Neuronal stem cell (in vitro differentiated cells): ENCODE results near the gene HSPG2.

Experiments
- DNase-seq: peaks from one replicate; pipeline ENCODE4 v3.0.0-alpha.2; 2013; ENCODE audit warnings: low spot score
- H2AFZ ChIP-seq: one replicate; pipeline ENCODE4 v1.6.1; 2013; ENCODE audit warnings: mild to moderate bottlenecking, low read length, inconsistent platforms
- H2AK5ac ChIP-seq: 2 replicates; pipeline ENCODE4 v1.6.1; 2013; ENCODE audit warnings: low read depth, mild to moderate bottlenecking, inconsistent platforms, low read length, moderate library complexity, mixed read lengths
- H2BK120ac ChIP-seq: 2 replicates; pipeline ENCODE4 v1.6.1; 2013; ENCODE audit warnings: low read depth, mild to moderate bottlenecking, inconsistent platforms, low read length, moderate library complexity, mixed read lengths
- H2BK12ac ChIP-seq: one replicate; pipeline ENCODE4 v1.6.1; 2013; ENCODE audit warnings: low read length, inconsistent platforms
- H2BK15ac ChIP-seq: 2 replicates; pipeline ENCODE4 v1.6.1; 2013; ENCODE audit warnings: mild to moderate bottlenecking, low read length, inconsistent platforms, mixed read lengths
- H2BK5ac ChIP-seq: one replicate; pipeline ENCODE4 v1.6.1; 2013; ENCODE audit warnings: inconsistent platforms, mild to moderate bottlenecking, low read length, moderate library complexity
- H3K14ac ChIP-seq: one replicate; pipeline ENCODE4 v1.6.1; 2013; ENCODE audit warnings: low read length, inconsistent platforms
- H3K18ac ChIP-seq: 2 replicates; pipeline ENCODE4 v1.6.1; 2013; ENCODE audit warnings: low read length, inconsistent platforms
- H3K23ac ChIP-seq: 2 replicates; pipeline ENCODE4 v1.6.1; 2013; ENCODE audit warnings: low read depth, mild to moderate bottlenecking, mixed read lengths, low read length, inconsistent platforms; ENCODE audit not compliant: poor library complexity
- H3K27ac ChIP-seq: replicated peaks from 3 replicates; pipeline ENCODE4 v1.5.1; 2013; ENCODE audit warnings: low read length, inconsistent platforms
- H3K27me3 ChIP-seq, 3 experiments: 2 replicates each; pipeline ENCODE4 v1.6.1; 2013; ENCODE audit warnings: low read length in 3 of 3, mild to moderate bottlenecking in 2 of 3, inconsistent platforms in 1 of 3, low read depth in 1 of 3, mixed read lengths in 1 of 3, moderate library complexity in 1 of 3; ENCODE audit not compliant: control insufficient read depth in 3 of 3, insufficient read depth in 3 of 3
- H3K36me3 ChIP-seq, 2 donors: replicated peaks in 1 of 2; 2 replicates each; pipeline ENCODE4 v1.6.1; 2013; ENCODE audit warnings: low read length in 2 of 2; ENCODE audit not compliant: control insufficient read depth in 2 of 2, insufficient read depth in 2 of 2
- H3K4ac ChIP-seq: 2 replicates; pipeline ENCODE4 v1.6.1; 2013; ENCODE audit warnings: inconsistent platforms, mild to moderate bottlenecking, low read length, moderate library complexity
- H3K4me1 ChIP-seq, 2 donors: 1 replicate in 1 of 2; 2 replicates in 1 of 2; pipeline ENCODE4 v1.6.1; 2013; ENCODE audit warnings: low read length in 2 of 2, low read depth in 1 of 2; ENCODE audit not compliant: control insufficient read depth in 2 of 2, insufficient read depth in 1 of 2
- H3K4me2 ChIP-seq: one replicate; pipeline ENCODE4 v1.6.1; 2013; ENCODE audit warnings: mild to moderate bottlenecking, low read length, inconsistent platforms; ENCODE audit not compliant: insufficient read depth, poor library complexity, severe bottlenecking
- H3K4me3 ChIP-seq, 2 donors: 2 replicates each; pipeline ENCODE4 v1.5.1; 2013; ENCODE audit warnings: low read length in 2 of 2, mild to moderate bottlenecking in 2 of 2, inconsistent platforms in 1 of 2, moderate library complexity in 1 of 2
- H3K79me1 ChIP-seq: one replicate; pipeline ENCODE4 v1.6.1; 2013; ENCODE audit warnings: low read depth, mild to moderate bottlenecking, inconsistent platforms, low read length, moderate library complexity
- H3K9ac ChIP-seq: one replicate; pipeline ENCODE4 v1.6.1; 2013; ENCODE audit warnings: mild to moderate bottlenecking, low read depth, low read length, inconsistent platforms; ENCODE audit not compliant: poor library complexity
- H3K9me3 ChIP-seq, 2 donors: replicated peaks in 1 of 2; 2 replicates each; pipeline versions ENCODE3 to v1.6.1; 2013; ENCODE audit warnings: low read length in 2 of 2, mild to moderate bottlenecking in 2 of 2, inconsistent platforms in 1 of 2, low read depth in 1 of 2, mixed read lengths in 1 of 2, moderate library complexity in 1 of 2; ENCODE audit not compliant: control insufficient read depth in 2 of 2, insufficient read depth in 1 of 2
- H4K8ac ChIP-seq: one replicate; pipeline ENCODE4 v1.6.1; 2013; ENCODE audit warnings: low read depth, mild to moderate bottlenecking, inconsistent platforms, low read length, moderate library complexity
- H4K91ac ChIP-seq: one replicate; pipeline ENCODE4 v1.6.1; 2013; ENCODE audit warnings: low read length, low read depth, mild to moderate bottlenecking, inconsistent platforms; ENCODE audit not compliant: poor library complexity
- WGBS, 2 donors: extraction: QIAGEN DNeasy Blood & Tissue Kit; methylation state at CpG; one replicate each; pipeline ENCODE4 v1.1.7; 2013; ENCODE audit warnings: missing lambda C conversion rate in 2 of 2, mixed read lengths in 1 of 2; ENCODE audit not compliant: insufficient read length in 2 of 2, insufficient replicate concordance in 1 of 2; ENCODE audit errors: extremely low coverage in 2 of 2; 5-methylcytosine and 5-hydroxymethylcytosine counted together

The HSPG2 gene

GRCh38 chr1:21966247-21967000 lies 29.3 kb upstream of the HSPG2 start:
- H3K4me1 ChIP-seq, result no peaks in the 10 kb centered on the region
- WGBS, 2 donors, result no CpG with 5 or more reads among the region's 15 CpGs
- no peak overlapping the region for H2BK12ac ChIP-seq
- no peaks in the 10 kb centered on the region for H3K79me1 ChIP-seq
- H3K36me3 ChIP-seq, result no peaks in the 10 kb centered on the region
- H3K14ac ChIP-seq, result no peak overlapping the region
- H3K4me3 ChIP-seq, result no peak overlapping the region
- no peak overlapping the region for H2AK5ac ChIP-seq
- no peak overlapping the region for H3K4ac ChIP-seq
- H2BK120ac ChIP-seq, result no peak overlapping the region
- H4K91ac ChIP-seq, result no peak overlapping the region
- H3K23ac ChIP-seq, result no peak overlapping the region
- no peak overlapping the region for H3K18ac ChIP-seq
- H3K27ac ChIP-seq, result no peak overlapping the region
- H2BK5ac ChIP-seq, result no peak overlapping the region
- no peaks in the 10 kb centered on the region for H3K9me3 ChIP-seq
- no peak overlapping the region for H3K9ac ChIP-seq
- no peak overlapping the region for H2BK15ac ChIP-seq
- no peak for DNase-seq
- H4K8ac ChIP-seq, result no peak overlapping the region
- H3K4me2 ChIP-seq, result no peak overlapping the region
- no peaks in the 10 kb centered on the region for H3K27me3 ChIP-seq
- H2AFZ ChIP-seq, result no peak overlapping the region

GRCh38 chr1:21963477-21964217 lies 26.5 kb upstream of the HSPG2 start:
- no peak overlapping the region for H4K91ac ChIP-seq
- H3K4me1 ChIP-seq, result no peaks in the 10 kb centered on the region
- no peak overlapping the region for H2AK5ac ChIP-seq
- peak; percentile 79 for DNase-seq
- no peak overlapping the region for H2BK5ac ChIP-seq
- H3K9ac ChIP-seq, result no peak overlapping the region
- no peak overlapping the region for H4K8ac ChIP-seq
- no CpG with 5 or more reads among the region's 11 CpGs for WGBS, 2 donors
- H3K14ac ChIP-seq, result no peak overlapping the region
- H3K4me2 ChIP-seq, result no peak overlapping the region
- no peak overlapping the region for H2BK120ac ChIP-seq
- H3K27ac ChIP-seq, result no peak overlapping the region
- no peak overlapping the region for H3K23ac ChIP-seq
- no peak overlapping the region for H2BK12ac ChIP-seq
- no peak overlapping the region for H2BK15ac ChIP-seq
- peak overlapping the region; percentile 31 for H2AFZ ChIP-seq
- H3K4me3 ChIP-seq, result no peak overlapping the region
- H3K27me3 ChIP-seq, result no peaks in the 10 kb centered on the region
- no peaks in the 10 kb centered on the region for H3K9me3 ChIP-seq
- H3K18ac ChIP-seq, result no peak overlapping the region
- no peaks in the 10 kb centered on the region for H3K36me3 ChIP-seq
- H3K79me1 ChIP-seq, result no peaks in the 10 kb centered on the region
- H3K4ac ChIP-seq, result no peak overlapping the region

- no peaks in the 10 kb centered on the region for H3K36me3 ChIP-seq
- no peak overlapping the region for H2AK5ac ChIP-seq
- H3K4me2 ChIP-seq, result no peak overlapping the region
- no peak overlapping the region for H4K91ac ChIP-seq
- peaks cover 0 to 3% of the 10 kb centered on the region in 2 donors for H3K4me1 ChIP-seq
- H3K4me3 ChIP-seq, result no peak overlapping the region
- DNase-seq, result no peak
- H2BK5ac ChIP-seq, result peak overlapping the region; percentile 54
- no peak overlapping the region for H3K14ac ChIP-seq
- no peak overlapping the region for H3K27ac ChIP-seq
- peak overlapping the region; percentile 69 for H2BK15ac ChIP-seq
- H3K18ac ChIP-seq, result peak overlapping the region; percentile 41
- no peak overlapping the region for H4K8ac ChIP-seq
- H2BK120ac ChIP-seq, result no peak overlapping the region
- H3K79me1 ChIP-seq, result no peaks in the 10 kb centered on the region
- H3K23ac ChIP-seq, result no peak overlapping the region
- no peaks in the 10 kb centered on the region for H3K27me3 ChIP-seq
- no CpG with 5 or more reads among the region's 2 CpGs for WGBS, 2 donors
- H3K9me3 ChIP-seq, result no peaks in the 10 kb centered on the region
- no peak overlapping the region for H2AFZ ChIP-seq
- no peak overlapping the region for H3K4ac ChIP-seq
- H2BK12ac ChIP-seq, result no peak overlapping the region
- H3K9ac ChIP-seq, result peak overlapping the region; percentile 10
Measured at GRCh38 chr1:21961799-21962198, 24.7 kb upstream of the HSPG2 start.

GRCh38 chr1:21961337-21961736 lies 24.2 kb upstream of the HSPG2 start:
- Histone ChIP-seq H3K4me1 (peaks cover 0 to 6% of the 10 kb centered on the region in 2 donors), H3K4ac (no peak overlapping the region), H2BK15ac (no peak overlapping the region), H4K8ac (no peak overlapping the region), H2BK5ac (no peak overlapping the region), H3K14ac (no peak overlapping the region), H2BK12ac (no peak overlapping the region), H4K91ac (no peak overlapping the region), H3K23ac (no peak overlapping the region), H3K4me2 (no peak overlapping the region), H2AFZ (no peak overlapping the region), H3K27me3 (no peaks in the 10 kb centered on the region), H3K18ac (no peak overlapping the region), H2BK120ac (no peak overlapping the region), H3K79me1 (no peaks in the 10 kb centered on the region), H3K9me3 (no peaks in the 10 kb centered on the region), H3K36me3 (no peaks in the 10 kb centered on the region), H3K9ac (no peak overlapping the region), H3K4me3 (no peak overlapping the region), H2AK5ac (no peak overlapping the region), H3K27ac (no peak overlapping the region)
- no peak for DNase-seq
- WGBS, 2 donors, result no CpG with 5 or more reads among the region's 2 CpGs
